Stimulated activated CD8-positive, alpha-beta memory T cell treated with anti-CD3 and anti-CD28 coated beads, Interleukin-4, amount 100 ng/mL, for 1 hour (primary cell): ENCODE data around the gene TNFRSF13B.
"Not testable (repeated sequence)": the region's sequence is repeated elsewhere in the genome, so short reads cannot be mapped to it uniquely, and the experiment has no call there.

Experiments used
- DNase-seq, 2 donors: peaks; one replicate each; pipeline ENCODE4 v3.0.0-alpha.2; 2020; ENCODE audit warnings: low read depth in 2 of 2, low spot score in 1 of 2

Gene TNFRSF13B

GRCh38 chr17:16987066-16987829 lies 15.3 kb upstream of the TNFRSF13B start:
- no peak for DNase-seq

GRCh38 chr17:16986391-16986790 lies 14.5 kb upstream of the TNFRSF13B start:
- DNase-seq = no peak

GRCh38 chr17:16981928-16982327 lies 10.0 kb upstream of the TNFRSF13B start:
- no peak for DNase-seq

- DNase-seq = no peak
Observed at GRCh38 chr17:16980813-16981731, 9.2 kb upstream of the TNFRSF13B start.

GRCh38 chr17:16980061-16980460 lies 8.1 kb upstream of the TNFRSF13B start:
- no peak for DNase-seq

- DNase-seq = not testable (repeated sequence)
Observed at GRCh38 chr17:16979237-16979823, 7.4 kb upstream of the TNFRSF13B start.

GRCh38 chr17:16977932-16978331 lies 6.0 kb upstream of the TNFRSF13B start:
- no peak for DNase-seq

- no peak for DNase-seq
Observed at GRCh38 chr17:16976725-16977550, 5.0 kb upstream of the TNFRSF13B start.

GRCh38 chr17:16975744-16976625 lies 4.1 kb upstream of the TNFRSF13B start:
- no peak for DNase-seq

- no peak for DNase-seq
Observed at GRCh38 chr17:16975277-16975651, 3.3 kb upstream of the TNFRSF13B start.

GRCh38 chr17:16974569-16975276 lies 2.8 kb upstream of the TNFRSF13B start:
- DNase-seq = no peak

- DNase-seq = no peak
Observed at GRCh38 chr17:16973760-16974540, 2.0 kb upstream of the TNFRSF13B start.

- DNase-seq = not testable (repeated sequence)
Observed at GRCh38 chr17:16973043-16973442, 1.1 kb upstream of the TNFRSF13B start.

GRCh38 chr17:16972346-16972745 lies 428 bp upstream of the TNFRSF13B start:
- DNase-seq = no peak

GRCh38 chr17:16969931-16970906 lies 1.7 kb downstream of the TNFRSF13B start:
- no peak for DNase-seq

GRCh38 chr17:16968786-16969185 lies 3.1 kb downstream of the TNFRSF13B start:
- no peak for DNase-seq

GRCh38 chr17:16962804-16963203 lies 9.1 kb downstream of the TNFRSF13B start:
- no peak for DNase-seq
